ES-I3 (cell line): ENCODE results near the gene AAR2.

Experiments used
- H3K36me3 ChIP-seq: 2 replicates; pipeline ENCODE4 v1.6.1; 2013; ENCODE audit warnings: mild to moderate bottlenecking, low read length, control low read depth, moderate library complexity; ENCODE audit not compliant: insufficient read depth
- H3K4me1 ChIP-seq: 2 replicates; pipeline ENCODE4 v1.6.1; 2013; ENCODE audit warnings: mild to moderate bottlenecking, control low read depth, low read length; ENCODE audit not compliant: insufficient read depth
- H3K9ac ChIP-seq: 2 replicates; pipeline ENCODE4 v1.6.1; 2013; ENCODE audit warnings: low read depth, mild to moderate bottlenecking, low read length, moderate library complexity
- H3K9me3 ChIP-seq: 2 replicates; pipeline ENCODE4 v1.6.1; 2013; ENCODE audit warnings: mild to moderate bottlenecking, low read length, moderate library complexity; ENCODE audit not compliant: control insufficient read depth, insufficient read depth

The AAR2 gene, protein sequence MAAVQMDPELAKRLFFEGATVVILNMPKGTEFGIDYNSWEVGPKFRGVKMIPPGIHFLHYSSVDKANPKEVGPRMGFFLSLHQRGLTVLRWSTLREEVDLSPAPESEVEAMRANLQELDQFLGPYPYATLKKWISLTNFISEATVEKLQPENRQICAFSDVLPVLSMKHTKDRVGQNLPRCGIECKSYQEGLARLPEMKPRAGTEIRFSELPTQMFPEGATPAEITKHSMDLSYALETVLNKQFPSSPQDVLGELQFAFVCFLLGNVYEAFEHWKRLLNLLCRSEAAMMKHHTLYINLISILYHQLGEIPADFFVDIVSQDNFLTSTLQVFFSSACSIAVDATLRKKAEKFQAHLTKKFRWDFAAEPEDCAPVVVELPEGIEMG

GRCh38 chr20:36235892-36236785 is at the start of gene AAR2:
AAR2 (plus strand) TSS chr20:36236478; CDS start chr20:36239869, 3,391 bp downstream.
- H3K4me1 ChIP-seq = peaks cover 4% of the 10 kb centered on the region; the same call in 1 of the 2 replicates
- peak within 1 kb of the TSS; percentile 76 for H3K9ac ChIP-seq
- no peaks in the 10 kb centered on the region for H3K9me3 ChIP-seq
- H3K36me3 ChIP-seq = peaks cover 7% of the 10 kb centered on the region; the same call in 1 of the 2 replicates

DNA sequence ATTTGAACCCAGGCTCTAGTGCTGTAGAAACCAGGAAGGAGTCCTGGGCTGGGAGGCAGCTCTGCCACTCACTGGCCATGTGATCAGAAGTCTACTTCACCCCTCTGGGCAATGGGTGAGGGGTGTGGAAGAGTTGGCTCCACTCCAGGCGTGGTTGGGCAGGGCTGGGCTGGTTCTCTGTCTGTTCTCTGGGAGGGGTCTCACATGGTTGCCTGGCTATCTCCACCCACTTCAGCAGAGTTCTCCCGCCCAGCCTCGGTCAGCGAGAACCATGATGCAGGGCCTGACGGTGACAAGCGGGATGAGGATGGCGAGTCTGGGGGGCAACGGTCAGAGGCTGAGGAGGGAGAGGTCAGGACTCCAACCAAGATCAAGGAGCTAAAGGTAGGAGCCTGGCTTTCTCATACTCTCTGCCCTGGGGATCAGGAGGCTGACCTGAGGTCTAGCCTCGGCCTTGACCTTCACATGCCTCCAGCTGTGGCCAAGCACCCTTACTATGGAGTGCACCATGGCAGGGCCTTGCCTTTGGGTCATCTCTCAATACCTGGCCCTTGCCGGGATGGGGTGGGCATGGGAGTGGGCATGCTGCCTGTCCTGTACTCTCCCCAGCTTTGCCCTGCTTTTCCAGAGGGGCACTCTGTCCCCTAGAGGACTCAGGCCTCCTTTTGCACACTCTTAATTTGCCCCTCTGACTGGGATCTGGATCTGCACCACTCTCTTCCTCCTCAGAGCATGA is 42.1 kb upstream of the AAR2 start:
- Histone ChIP-seq H3K9me3 (no peaks in the 10 kb centered on the region), H3K9ac (no peak overlapping the region), H3K36me3 (peaks cover 4% of the 10 kb centered on the region; the same call in 1 of the 2 replicates), H3K4me1 (no peaks in the 10 kb centered on the region)

GRCh38 chr20:36196676-36197075 is 39.6 kb upstream of the AAR2 start:
- H3K9ac ChIP-seq = no peak overlapping the region
- H3K4me1 ChIP-seq = no peaks in the 10 kb centered on the region
- no peaks in the 10 kb centered on the region for H3K9me3 ChIP-seq
- H3K36me3 ChIP-seq = peaks cover 4% of the 10 kb centered on the region; the same call in 1 of the 2 replicates

- H3K4me1 ChIP-seq = no peaks in the 10 kb centered on the region
- no peak overlapping the region for H3K9ac ChIP-seq
- peaks cover 4% of the 10 kb centered on the region; the same call in 1 of the 2 replicates for H3K36me3 ChIP-seq
- H3K9me3 ChIP-seq = no peaks in the 10 kb centered on the region
These were observed 39.0 kb upstream of the AAR2 start for GRCh38 chr20:36197271-36197670.

DNA sequence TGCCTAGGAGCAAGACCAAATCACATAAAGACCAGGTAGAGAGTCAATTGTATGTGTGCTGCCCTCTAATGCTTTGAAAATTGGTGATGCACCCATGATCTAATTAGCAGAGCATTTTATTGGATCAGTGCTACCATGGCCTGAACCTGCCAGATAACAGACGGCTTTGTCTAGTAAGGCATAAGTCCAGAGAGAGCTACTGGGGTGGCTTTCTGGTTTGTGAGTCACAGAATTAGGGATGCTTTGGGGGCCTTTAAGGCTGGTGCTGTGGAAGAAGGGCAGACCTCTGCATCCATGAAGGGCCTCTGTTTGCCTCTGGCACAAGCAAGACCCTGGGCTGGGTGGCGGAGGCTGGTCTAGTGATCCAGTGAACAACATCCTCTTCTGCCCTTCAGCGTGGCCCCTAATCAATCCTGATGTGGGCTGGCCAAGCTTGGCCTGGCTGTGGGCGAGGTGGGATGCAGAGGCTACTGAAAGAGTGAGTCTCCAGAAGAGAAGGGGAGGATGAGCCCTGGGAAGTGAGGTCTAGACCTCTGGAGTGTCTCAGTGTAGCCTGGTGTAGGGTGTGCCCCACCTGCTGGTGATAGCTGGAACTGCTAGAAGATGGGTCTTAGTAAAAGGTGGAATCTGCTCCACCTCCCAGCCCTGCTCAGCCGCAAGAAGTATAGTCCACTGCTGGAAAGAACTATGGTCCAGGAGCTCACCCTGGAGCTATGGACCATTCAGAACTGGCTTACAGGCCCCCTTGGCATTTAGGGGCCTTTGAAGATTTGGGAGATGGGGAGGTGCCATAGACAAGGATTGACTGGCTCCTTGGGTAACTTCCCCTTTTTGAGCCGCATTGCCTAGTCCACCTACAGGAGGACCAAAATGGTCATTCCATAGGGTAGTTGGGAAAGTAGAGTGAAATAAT is 36.7 kb upstream of the AAR2 start:
- peaks cover 4% of the 10 kb centered on the region; the same call in 1 of the 2 replicates for H3K36me3 ChIP-seq
- H3K4me1 ChIP-seq = no peaks in the 10 kb centered on the region
- no peak overlapping the region for H3K9ac ChIP-seq
- H3K9me3 ChIP-seq = no peaks in the 10 kb centered on the region

DNA sequence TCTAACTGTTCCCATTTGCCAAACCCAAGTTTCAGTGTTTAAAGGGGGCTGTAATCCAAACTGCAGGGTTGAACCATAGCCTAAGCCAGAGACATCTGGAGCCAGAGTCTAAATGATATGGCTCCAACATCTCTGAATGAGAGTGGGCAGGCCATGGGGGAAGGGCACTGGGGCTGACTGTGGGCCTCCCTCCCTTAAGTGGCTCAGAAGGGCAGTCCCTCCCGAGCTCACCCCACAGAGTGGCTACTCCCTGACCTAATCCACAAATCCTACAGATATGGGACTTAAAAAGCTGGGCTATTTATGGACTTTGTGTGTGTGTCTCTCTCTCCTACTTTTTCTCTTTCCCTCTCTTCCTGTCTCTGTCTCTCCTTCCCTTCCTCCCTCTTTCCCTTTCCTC is 35.8 kb upstream of the AAR2 start:
- no peaks in the 10 kb centered on the region for H3K9me3 ChIP-seq
- peaks cover 4% of the 10 kb centered on the region; the same call in 1 of the 2 replicates for H3K36me3 ChIP-seq

DNA sequence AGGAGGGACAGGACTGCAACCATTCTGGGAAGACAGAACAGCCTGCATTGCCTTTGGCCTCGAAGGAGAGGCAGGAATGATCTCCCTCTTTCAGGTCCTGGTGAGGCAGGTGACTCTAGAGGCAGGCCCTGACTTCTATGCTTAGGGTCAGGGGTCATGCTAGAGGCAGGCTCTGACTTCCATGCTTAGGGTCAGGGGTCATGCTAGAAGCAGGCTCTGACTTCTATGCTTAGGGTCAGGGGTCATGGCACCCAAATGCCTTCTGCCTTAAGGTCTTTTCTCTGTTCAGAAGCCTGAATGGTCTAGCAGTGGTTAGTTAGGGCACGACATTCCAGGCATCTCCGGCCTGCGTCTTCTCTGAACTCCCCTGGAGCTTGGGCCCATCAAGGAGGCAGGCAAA is 35.1 kb upstream of the AAR2 start:
- Histone ChIP-seq H3K9me3 (no peaks in the 10 kb centered on the region), H3K9ac (no peak overlapping the region), H3K4me1 (no peaks in the 10 kb centered on the region), H3K36me3 (peaks cover 4% of the 10 kb centered on the region; the same call in 1 of the 2 replicates)

More for the DNA sequence above, 35.8 kb upstream of the AAR2 start:
- H3K9ac ChIP-seq = no peak overlapping the region
- no peaks in the 10 kb centered on the region for H3K4me1 ChIP-seq

GRCh38 chr20:36202891-36203338 is 33.4 kb upstream of the AAR2 start:
- H3K4me1 ChIP-seq = no peaks in the 10 kb centered on the region
- H3K36me3 ChIP-seq = peaks cover 4% of the 10 kb centered on the region; the same call in 1 of the 2 replicates
- no peaks in the 10 kb centered on the region for H3K9me3 ChIP-seq
- no peak overlapping the region for H3K9ac ChIP-seq

GRCh38 chr20:36203861-36204260 is 32.4 kb upstream of the AAR2 start:
- Histone ChIP-seq H3K9me3 (no peaks in the 10 kb centered on the region), H3K9ac (no peak overlapping the region), H3K36me3 (peaks cover 4% of the 10 kb centered on the region; the same call in 1 of the 2 replicates), H3K4me1 (no peaks in the 10 kb centered on the region)

DNA sequence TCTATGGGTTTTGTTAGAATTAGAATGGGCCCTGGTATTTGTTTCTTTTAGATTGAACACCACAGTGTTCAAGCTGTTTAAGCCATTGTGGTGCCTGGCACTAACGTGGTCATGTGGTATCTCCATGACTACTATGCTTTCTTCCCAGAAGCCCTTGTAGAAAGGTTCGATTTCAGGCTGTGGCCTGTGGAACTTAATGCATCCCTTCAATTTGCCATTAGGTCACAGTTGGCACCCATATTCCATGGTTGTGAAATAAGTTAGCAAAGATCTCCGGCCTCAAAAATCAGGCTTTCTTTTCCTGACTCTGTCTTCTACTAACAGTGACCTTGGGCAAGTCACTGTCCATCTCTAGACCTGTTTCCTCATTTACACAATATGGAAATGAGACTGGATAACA is 31.3 kb upstream of the AAR2 start:
- Histone ChIP-seq H3K9ac (no peak overlapping the region), H3K36me3 (peaks cover 4% of the 10 kb centered on the region; the same call in 1 of the 2 replicates), H3K4me1 (no peaks in the 10 kb centered on the region), H3K9me3 (no peaks in the 10 kb centered on the region)

- H3K36me3 ChIP-seq = peaks cover 4% of the 10 kb centered on the region; the same call in 1 of the 2 replicates
- no peaks in the 10 kb centered on the region for H3K4me1 ChIP-seq
- H3K9ac ChIP-seq = no peak overlapping the region
- H3K9me3 ChIP-seq = no peaks in the 10 kb centered on the region
These were observed 30.2 kb upstream of the AAR2 start for GRCh38 chr20:36206068-36206467.

- no peaks in the 10 kb centered on the region for H3K4me1 ChIP-seq
- H3K36me3 ChIP-seq = peaks cover 4% of the 10 kb centered on the region; the same call in 1 of the 2 replicates
- no peak overlapping the region for H3K9ac ChIP-seq
- no peaks in the 10 kb centered on the region for H3K9me3 ChIP-seq
These were observed 29.6 kb upstream of the AAR2 start for GRCh38 chr20:36206641-36207040.

DNA sequence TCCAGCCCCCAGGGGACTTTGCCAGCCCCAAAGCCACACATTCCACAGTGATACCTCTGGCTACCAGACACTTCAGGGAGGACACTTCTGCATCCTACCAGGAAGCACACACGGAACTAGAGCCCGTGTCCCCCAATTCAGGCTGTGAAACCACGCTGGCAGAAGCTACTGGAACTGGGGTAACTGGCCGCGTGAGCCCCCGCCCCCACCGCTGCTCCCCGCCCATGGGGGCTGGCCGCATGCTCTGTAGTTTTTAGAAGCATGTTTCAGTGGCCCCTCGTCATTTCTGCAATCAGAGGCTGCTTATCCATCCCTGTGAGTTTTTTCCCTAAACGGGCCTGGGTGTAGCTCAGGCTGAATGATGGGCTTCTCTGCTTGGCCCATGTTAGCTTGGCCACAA is 28.7 kb upstream of the AAR2 start:
- Histone ChIP-seq H3K36me3 (peaks cover 4% of the 10 kb centered on the region; the same call in 1 of the 2 replicates), H3K4me1 (no peaks in the 10 kb centered on the region), H3K9me3 (no peaks in the 10 kb centered on the region), H3K9ac (no peak overlapping the region)
